Measurements from ENCODE around the gene MTMR3.

The MTMR3 gene

DNA sequence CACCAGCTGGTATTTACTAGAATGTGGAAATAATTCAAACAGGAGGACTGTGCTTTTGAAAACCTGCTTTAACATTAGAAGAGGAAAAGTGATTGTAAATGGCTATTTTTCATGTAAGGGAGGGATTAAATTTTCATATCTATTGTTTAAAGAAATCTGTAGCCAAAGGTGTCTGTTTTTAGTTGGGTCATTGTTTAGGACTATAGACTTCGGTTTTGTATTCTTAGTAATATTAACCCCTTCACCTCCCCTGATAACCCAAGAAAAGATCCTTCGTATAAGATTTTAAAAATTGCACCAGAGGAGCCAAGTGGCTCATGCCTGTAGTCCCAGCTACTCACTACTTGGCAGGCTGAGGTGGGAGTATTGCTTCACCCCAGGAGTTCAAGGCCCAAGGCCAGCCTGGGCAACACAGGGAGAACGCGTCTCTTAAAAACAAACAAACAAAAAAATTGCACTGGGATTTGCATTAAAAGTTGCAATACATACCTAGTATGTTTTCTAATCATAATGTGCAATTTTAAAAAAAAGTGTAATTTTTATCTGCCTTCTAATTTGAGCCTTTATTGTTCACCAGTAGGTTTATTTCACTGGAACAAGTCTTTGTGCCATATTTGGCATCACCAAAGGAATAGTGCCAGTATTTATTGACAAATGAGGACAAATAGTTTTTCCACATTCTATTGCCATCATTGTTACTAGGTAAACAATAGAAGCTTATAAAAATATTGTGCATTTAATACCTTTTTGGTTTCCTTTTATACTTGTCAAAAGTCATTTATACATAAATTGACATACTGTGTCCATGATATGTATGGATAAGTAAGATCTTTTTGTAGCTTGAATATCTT is 34.3 kb downstream of the MTMR3 start:
- no peak for DNase-seq

DNA sequence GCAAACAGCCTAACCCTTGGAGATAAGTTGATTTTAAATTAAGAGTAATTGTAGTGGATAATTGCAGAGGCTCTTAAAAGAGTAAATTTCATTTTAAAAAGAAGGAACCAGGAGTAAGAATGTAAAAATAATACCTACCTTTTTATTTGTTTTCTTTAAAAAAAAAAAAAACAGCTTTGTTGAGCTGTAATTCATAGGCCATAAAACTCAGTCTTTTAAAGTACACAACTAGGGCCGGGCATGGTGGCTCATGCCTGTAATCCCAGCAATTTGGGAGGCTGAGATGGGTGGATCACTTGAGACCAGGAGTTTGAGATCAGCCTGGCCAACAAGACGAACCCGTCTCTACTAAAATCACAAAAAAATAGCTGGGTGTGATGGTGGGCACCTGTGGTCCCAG is 42.4 kb downstream of the MTMR3 start:
- DNase-seq = no peak

DNA sequence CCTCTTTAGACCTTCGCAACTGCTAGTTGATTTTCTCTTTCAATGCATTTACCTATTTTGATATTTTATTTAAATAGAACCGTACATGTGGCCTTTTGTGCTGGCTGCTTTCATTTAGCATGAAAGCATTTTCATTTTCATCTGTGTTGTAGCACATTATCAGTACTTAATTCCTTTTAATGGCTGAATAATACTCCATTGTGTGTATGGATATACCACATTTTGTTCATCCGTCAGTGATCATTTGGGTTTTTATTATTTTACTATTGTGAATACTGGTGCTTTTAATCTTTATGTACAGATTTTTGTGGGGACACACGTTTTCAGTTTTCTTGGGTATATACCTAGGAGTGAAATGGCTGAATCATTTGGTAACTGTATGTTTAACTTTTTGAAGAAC is 43.1 kb downstream of the MTMR3 start:
- no peak for DNase-seq

DNA sequence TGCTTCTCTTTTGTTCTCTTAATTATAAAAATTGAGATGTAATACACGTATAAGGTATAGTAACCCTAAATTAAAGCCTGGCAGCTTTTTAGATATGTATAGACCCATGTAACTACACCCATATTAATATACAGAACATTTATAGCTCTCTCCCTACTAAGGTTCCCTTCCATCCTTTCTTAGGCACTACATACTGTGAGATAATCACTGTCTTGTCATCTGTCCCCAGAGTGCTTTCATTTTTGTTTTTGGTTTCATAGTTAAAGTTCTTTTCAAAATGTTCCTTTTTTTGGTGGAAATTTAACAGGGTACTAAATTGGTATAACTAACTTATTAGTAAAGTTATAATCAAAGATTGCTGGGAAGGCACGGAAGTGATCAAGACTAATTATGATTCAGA is 49.2 kb downstream of the MTMR3 start:
- no peak for DNase-seq

DNA sequence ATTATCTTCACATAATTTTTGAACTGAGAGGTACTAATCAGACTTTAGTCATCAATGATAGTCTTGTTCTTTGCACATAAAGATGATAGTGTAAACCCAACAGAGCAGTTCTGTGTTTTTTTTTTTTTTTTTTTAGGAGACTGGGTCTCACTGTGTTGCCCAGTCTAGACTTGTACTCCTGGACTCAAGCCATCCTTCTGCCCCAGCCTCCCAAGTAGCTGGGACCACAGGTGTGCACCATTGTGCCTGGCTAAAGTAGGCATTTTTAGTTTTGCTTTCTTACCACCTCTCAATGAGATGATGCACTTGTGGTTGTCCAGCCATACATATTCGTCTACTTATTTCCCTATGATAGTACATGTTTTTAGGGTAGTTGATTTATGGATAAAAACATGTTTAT is 50.6 kb downstream of the MTMR3 start:
- no peak for DNase-seq

DNA sequence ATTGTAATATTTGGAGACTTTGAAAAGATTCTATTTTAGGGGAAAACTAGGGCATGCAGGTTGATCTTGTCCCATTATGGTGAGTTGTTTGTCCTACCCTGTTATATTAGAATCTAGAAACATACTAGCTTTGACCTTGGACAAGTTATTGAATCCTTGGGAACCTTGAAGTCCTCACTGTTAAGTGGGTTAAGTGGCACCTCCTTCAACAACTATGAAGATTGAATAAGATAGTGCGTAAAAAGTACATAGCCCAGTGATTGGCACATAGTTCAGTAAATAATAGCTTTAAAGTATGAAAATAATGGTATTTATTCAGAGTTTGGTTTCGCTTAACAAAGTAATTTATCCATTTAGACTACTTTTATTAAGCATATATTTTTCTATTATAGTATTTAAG is 51.6 kb downstream of the MTMR3 start:
- DNase-seq = no peak

DNA sequence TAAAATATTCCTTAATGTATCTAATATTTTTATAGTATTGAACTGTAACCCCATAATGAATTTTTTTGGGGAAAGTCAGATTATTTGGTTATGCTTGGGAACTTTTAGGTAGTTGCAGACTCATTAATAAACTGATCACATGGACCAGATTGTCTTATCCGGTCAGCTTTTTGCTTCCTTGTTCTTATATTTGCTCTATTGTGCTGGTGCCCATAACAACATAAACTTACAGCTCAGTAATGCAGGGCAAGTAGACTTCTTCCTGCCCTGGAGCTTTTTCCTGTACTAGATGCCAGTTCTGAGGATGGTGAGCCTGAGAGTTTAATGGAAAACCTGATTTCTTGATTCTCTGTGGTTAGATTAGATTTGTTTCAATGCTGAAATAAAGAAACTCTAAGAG is 53.2 kb downstream of the MTMR3 start:
- DNase-seq = no peak

DNA sequence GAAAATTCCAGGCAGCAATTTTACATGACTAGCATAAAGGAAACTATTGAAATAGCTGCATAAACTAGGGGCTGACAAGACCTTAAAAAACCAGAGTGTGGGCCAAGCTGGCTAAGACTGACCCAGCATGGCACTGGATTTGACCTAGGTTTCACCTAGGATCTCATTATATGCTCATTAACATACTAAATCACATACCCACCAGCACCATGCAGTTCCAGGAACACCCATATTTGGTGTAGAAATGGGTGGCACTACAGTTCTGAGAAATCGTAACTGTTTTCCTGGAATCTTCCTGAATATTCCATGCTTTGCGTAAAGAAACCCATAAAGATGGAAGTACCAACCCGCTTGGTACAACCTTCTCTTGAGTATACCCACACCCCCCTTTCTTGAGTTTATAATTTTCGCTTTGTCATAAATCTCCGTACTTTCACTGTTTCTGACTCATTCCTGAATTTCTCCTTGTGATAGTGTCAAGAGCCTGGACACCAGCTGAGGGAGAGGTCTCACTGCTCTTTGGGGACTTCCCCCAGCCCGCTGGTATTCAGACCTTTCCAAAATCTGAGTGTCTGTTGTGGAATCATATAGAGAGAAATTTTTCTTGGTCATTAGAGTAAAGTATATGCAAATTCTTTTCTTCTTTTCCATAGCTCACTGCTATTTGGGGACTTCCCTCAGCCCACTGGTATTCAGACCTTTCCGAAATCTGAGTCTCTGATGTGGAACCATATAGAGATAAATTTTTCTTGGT is 55.1 kb downstream of the MTMR3 start:
- no peak for DNase-seq

DNA sequence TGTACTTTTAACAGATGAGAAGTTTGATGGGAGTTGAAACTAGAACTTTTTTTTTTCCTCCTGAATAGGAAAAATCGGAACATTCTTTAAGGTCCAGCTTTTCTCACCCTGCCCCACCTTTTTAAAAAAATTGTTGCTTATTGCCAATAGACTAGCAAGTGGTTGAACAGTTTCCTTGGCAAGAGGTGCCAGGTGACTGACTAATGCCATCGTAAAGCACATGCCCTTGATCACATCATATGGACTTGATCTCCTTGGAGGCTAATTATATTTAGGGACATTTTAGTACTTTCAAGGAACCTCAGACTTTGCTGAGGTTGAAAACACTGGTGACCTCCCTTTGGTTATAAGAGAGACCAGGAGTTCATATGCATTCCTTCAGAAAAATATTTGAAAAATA is 57.6 kb downstream of the MTMR3 start:
- DNase-seq = no peak

DNA sequence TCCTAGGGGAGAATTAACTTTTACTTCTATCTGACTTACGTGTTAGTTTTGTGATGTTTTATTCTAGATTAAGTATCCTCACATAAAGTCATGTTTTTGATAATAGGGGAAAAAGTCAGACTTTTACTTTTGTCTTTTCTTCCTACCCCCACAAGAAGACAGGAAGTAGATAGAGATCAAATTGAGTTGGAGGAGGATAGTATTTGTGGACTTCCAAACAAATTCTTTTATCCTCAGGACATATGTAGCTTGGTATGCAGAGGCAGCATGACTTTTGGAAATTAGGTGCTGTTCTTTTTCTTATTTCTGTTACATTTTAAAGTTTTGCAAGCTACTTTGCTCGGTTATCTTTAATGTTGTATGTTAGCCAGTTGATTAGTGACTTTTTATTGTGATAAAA is 61.4 kb downstream of the MTMR3 start:
- DNase-seq = no peak

DNA sequence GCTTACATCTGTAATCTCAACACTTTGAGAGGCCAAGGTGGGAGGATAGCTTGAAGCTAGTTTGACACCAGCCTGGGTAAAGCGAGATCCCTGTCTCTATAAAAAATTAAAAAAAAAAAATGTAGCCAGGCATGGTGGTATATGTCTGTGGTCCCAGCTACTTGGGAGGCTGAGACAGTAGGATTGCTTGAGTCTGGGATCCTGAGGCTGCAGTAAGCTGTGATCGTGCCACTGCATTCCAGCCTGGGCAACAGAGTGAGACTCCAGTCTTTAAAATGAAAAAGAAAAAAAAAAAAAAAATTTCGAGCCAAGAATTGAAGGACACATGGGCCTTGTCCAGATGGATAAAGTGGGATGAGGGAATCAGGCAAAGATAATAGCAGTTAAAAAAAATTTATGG is 62.5 kb downstream of the MTMR3 start:
- DNase-seq = no peak

DNA sequence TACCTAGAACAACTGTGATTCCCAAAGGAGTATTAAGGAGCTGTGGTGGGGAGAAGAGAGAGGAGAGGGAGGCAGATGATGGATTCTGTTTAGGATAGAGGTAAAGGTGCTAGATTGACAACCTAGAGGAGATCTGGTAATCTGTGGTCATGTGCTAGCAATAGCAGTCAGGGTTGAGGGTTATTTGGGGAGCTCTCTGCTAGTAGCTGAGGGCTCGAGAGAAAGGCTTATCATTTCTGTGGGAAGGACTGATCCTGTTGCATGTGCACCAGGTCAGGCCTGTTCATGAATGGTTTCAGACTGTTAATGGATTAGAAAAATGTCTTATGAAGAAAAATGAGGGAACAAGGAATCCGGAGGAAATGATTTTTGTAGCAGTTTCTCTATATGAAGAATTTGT is 63.2 kb downstream of the MTMR3 start:
- no peak for DNase-seq

DNA sequence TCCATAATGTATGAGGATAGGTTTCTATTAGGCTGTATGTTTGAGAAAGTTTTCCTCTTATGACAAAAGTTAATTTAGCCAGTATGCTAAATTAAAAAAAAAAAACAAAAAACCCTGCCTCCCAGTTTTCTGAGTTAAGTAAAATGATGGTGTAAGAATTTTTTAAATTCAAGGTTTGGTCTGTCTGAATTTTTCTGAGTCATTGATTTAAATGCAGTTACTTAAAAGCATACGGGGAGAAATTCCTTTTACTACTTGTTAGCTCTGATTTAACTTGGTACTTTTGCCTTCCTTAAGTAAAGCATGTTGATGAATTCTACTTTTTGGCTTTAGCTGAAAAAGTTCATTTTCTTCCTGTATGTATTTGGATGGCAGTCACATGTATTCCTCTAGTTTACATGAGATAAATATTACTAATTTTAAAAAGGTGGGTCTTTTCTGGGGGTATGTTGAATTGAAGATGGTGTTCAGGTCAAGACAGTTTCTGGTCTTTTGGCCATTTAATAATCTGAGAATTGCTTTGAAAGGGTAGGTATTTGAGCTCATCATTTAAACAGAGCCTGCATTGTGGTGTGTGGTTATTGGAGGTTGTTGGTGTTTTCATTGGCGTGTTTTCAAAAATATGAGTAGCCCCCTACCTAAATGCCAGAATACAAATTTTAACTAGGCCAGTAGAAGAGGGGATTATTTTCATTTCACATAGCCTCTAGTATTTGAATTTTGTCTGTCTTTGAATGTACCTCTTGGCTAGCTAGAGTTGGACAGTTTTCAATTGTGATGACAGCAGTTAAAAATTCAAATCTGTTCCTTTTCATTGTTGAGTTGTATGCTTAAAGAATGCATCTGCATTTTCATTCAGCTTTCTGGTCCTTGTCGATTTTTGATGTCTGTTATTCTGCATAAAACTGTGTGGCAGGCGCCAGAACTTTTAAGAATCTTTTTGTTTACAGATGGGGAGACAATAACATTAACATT is 64.7 kb downstream of the MTMR3 start:
- no peak for DNase-seq

DNA sequence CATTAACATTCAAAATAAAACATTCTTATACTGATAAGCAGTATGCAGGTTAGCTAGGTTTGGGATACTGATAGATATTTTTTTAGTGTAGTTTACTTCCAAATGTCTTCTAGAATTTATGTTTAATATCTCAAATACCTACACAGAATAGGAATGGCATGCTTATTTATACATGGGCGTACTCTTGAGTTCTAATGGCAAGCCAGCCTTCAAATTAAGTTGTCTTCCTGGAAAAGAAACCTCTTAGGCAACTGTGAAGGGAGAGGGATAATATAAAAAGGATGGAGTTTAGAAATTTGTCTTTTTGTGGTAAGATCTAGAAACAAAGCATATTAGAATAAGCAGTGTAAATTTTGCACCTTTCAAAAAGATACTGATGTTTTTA is 65.4 kb downstream of the MTMR3 start:
- DNase-seq = no peak

DNA sequence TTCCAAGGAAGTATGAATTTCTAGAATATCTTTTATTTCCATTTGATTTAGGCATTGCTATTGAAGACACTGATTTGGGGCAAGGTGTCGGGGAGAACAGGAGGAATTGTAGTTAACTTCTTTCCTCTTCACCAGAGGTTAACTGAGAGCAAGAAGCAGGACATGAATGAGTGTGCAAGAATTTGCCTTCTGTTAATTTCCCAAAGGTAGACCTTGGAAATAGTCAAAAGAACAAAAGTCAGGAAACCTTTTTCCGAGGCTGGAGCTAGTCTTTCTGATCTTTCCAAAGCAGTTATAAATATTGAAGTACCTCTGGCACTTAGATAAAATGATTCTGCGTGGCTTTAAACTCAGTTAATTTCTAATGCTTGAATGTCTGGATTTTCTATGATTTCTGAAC is 66.9 kb downstream of the MTMR3 start:
- no peak for DNase-seq

DNA sequence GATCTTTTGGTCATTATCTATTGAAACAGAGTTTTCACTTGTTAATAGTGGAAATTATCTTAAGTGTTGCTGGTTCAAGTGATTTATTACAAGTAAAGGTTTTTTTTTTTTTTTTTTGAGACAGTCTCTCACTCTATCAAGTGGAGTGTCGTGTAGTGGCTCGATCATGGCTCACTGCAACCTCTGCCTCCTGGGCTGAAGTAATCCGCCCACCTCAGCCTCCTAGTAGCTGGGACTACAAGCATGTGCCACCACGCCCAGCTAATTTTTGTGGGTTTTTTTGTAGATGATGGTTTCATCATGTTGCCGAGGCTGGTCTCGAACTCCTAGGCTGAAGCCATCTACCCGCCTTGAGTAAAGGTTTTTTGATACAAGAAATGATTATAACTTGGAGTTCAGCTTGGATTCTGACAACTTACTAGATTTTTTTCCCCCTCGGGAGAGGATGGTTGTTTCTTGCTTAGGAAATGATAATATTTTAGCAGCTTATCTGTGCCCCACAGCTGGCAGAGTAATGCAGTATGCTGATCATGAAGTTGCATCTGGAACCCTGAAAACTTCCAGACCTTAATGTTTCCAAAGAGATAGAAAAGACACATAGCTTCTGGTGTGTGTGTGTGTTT is 68.9 kb downstream of the MTMR3 start:
- DNase-seq = no peak

DNA sequence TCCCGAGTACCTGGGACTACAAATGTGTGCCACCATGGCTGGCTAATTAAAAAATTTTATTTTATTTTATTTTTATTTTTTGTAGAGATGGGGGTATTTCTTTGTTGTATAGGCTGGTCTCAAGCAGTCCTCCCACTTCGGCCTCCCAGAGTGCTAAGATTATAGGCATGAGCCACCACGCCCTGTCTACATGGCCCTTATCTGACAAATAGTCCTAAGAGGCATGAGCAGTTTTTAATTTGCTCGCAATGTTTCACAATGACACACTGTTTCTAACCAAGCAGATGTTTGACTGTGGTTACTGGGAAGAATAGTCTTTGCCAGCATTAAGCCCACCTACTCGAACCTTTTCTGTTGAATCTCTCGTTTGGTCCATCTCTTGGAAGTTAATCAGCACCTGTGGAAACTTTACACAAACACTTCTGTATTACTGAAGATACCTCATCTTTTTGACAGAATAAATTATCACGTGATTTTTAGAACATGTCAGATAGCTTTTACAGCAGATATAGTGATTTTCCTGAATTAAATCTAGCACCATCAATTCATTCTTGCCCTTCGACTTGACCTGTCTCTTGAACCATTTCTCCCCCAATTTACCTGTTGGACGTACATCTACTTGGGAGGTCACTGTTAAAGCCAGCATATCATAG is 71.4 kb downstream of the MTMR3 start:
- no peak for DNase-seq

DNA sequence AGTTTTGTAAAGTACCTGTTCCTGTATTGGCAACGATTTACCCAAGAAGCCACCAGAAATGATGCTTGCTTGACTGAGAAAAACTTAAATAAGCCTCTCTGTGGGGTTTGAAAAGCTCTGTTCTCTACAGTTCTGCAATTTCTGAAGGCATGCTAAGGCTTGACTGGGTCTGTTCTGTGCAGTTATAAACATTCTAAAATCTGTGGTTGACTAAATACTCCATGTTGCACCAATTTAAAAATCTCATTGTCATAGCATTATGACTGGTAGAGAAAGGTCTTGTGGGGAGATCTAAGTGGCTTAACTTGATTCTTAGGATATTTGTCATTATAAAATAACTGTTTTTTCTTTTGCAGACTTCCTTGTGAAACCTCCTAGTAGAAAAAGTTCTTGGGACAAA is 73.7 kb downstream of the MTMR3 start:
- DNase-seq = no peak

DNA sequence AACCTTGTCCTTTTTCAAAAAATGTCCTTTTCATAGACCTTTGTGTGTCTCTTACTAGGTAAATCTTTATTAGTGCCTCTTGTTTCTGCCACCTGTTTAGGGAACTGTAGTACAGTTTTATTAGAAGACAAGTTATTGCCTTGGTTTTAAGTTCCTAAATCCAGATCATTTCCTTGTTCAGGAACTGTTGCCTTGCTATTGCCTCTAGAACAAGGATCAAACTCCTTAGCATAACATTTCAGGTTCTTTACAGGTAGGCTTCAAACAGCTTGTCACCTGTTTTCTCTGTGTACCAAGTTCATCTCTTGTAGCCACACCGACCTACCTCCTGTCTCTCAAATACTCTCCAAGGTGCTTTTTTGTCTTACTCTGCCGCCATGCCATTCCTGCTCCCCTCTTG is 75.2 kb downstream of the MTMR3 start:
- DNase-seq = no peak

DNA sequence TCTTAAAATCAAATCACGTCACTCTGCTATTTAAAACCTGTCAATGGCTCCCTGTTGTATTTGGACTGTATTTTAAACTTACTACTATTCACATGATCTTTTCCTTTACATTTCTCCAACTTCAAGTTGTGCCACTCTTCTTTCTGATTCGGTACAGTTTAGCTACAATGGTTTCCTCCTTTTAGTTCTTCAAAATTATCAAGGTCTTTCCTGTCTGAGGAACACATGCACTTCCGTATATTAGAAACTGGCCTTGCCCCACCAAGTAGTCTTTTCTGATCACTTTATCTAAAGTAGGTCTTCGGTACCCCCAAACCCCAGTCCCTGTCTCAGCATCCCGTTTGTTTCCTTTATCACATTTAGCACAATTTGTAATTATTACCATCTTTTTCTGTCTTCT is 81.8 kb downstream of the MTMR3 start:
- no peak for DNase-seq

DNA sequence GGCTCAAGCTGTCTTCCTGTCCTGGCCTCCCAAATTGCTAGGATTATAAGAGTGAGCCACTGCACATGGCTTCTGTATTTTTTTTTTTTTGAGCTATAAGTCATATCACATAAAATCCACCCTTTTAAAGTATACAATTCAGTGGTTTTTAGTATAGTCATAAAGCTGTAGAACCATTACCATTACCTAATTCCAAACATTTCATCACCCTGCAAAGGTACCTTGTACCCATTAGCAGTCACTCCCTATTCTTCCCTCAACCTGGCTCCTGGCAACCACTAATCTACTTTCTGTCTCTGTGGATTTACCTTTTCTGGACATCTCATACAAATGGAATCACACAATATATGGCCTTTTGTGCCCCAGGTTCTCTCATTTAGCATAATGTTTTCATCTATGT is 84.5 kb downstream of the MTMR3 start:
- no peak for DNase-seq

DNA sequence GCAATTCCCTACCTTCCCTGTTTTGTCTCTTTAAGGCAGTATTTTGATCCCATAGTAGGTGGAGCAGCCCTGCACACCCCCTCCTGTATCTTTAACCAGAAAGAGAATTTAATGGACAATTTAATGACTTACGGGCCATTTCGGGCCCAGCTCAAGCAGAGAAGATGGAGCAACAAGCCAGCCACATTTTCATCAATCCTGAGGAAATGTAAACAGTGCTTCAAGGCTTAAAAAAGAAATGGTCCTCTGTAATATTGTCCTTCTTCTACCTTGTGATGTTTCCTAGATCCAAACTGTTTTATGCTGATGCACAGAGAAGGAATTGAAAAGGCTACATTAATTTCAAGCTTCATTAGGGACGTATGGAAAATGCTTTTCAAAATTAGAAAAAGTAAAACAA is 88.6 kb downstream of the MTMR3 start:
- no peak for DNase-seq
